ENCODE measurements around the gene USF2.

Gene USF2

DNA sequence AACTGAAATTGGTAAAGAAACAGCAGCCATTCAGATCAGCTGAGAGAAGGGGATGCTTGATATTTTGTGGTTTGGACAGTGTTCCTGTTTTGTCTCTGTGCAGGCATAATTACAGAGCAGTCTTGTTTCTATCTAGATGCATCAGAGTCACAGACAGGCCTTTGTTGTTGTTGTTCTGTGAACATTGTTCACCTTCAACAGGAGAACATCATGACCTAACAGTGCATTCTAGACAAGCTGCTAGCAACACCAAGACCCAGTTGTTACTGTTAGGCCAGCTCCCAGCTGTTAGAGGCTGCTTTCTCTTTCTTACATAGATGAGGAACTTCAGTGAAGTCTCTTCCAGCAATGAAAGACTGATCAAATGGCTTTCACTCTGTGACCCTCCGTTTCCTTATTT lies 28.4 kb upstream of the USF2 start:
- in situ Hi-C loops (cut with MboI; ENCODE audit: low sequenced_read_pairs), result no loop called here

- in situ Hi-C loops (cut with MboI; ENCODE audit: low sequenced_read_pairs), result no loop called here
Observed at GRCh38 chr19:35241417-35241816, 27.3 kb upstream of the USF2 start.

- in situ Hi-C loops (cut with MboI; ENCODE audit: low sequenced_read_pairs), result no loop called here
Observed at GRCh38 chr19:35246466-35247092, 22.2 kb upstream of the USF2 start.

DNA sequence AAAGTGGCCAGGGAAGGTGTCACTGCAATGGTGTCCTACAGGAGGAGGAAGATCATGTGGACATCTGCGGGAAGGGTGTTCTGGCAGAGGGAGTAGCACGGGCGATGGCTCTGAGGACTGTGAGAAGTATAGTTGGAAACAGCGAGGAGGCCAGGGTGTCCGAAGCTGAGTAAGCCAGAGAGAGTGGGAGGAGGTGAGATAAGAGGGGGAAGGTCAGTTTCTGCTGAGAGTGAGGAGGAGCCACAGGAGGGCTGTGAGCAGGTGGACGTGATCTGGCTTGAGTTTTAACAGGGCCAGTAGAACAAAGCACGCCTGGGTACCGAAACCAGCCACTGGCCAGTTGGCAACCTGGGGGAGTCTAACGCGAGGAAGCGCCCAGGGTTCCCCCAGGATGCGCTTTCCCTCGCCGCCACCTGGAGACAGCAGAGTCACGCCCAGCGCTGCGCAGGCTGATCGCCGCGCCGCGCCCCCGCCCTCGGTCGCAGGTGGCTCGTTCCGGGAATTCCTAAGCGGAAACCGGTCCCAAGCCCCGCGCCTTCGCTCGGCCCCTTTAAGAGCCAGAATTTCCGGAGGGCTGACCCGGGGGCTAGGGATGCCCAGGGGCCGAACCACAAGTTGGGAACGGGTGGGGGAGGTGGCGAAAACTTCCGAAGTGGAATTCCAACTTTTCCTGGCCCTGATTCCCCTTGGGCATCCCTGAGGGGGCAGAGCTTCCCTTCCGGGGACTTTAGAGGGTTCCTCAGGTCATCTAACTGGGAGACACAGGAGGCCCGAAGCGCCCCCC lies 21.0 kb upstream of the USF2 start:
- in situ Hi-C loops (cut with MboI; ENCODE audit: low sequenced_read_pairs), result no loop called here

GRCh38 chr19:35248310-35249145 lies 20.2 kb upstream of the USF2 start, which contains the start of gene LSR:
TSS of gene LSR (plus strand) at chr19:35249002. CDS start at chr19:35249023, 21 bp downstream.
- in situ Hi-C loops (cut with MboI; ENCODE audit: low sequenced_read_pairs), result no loop called here

- in situ Hi-C loops (cut with MboI; ENCODE audit: low sequenced_read_pairs), result no loop called here
Observed at GRCh38 chr19:35249146-35249847, 19.5 kb upstream of the USF2 start.

- in situ Hi-C loops (cut with MboI; ENCODE audit: low sequenced_read_pairs), result no loop called here
Observed at GRCh38 chr19:35249848-35250711, 18.7 kb upstream of the USF2 start.

DNA sequence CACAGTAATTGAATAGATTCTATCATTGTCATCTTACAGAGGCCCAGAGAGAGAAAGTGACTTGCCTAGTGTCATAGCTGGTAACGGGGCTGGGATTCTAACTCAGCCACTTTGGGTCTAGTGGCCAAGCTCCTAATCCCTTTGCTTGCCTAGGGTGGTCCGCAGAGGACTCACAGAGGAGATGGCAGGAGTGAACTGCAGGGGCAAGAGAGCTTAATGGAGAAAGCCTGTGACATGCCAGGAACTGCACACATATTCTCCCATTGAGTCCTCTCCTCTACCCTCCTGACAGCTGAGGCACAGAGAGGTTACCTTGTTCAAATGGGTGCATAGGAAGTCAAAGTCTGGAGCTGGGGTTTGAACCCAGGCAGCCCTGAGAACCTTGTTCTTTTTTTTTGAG lies 17.3 kb upstream of the USF2 start:
- in situ Hi-C loops (cut with MboI; ENCODE audit: low sequenced_read_pairs), result no loop called here

GRCh38 chr19:35253316-35254286 lies 15.2 kb upstream of the USF2 start:
- in situ Hi-C loops (cut with MboI; ENCODE audit: low sequenced_read_pairs), result no loop called here

- in situ Hi-C loops (cut with MboI; ENCODE audit: low sequenced_read_pairs), result no loop called here
Observed at GRCh38 chr19:35254341-35255297, 14.1 kb upstream of the USF2 start.

DNA sequence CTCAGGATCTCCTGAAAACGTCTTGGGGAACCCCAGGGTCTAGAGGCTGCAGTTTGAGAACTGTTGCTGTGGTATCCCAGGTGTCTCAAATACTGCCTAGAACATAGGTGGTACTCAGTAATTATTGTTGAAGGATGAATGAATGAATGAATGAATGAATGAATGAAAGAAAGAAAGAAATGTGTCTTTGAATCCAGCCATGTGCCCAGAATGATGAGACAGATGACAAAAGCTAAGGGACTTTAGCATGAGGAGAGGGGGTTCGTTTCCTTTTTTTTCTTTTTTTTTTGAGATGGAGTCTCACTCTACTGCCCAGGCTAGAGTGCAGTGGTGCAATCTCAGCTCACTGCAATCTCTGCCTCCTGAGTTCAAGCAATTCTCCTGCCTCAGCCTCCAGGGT lies 12.2 kb upstream of the USF2 start:
- in situ Hi-C loops (cut with MboI; ENCODE audit: low sequenced_read_pairs), result no loop called here

GRCh38 chr19:35257113-35257461 lies 11.7 kb upstream of the USF2 start:
- in situ Hi-C loops (cut with MboI; ENCODE audit: low sequenced_read_pairs), result no loop called here

- in situ Hi-C loops (cut with MboI; ENCODE audit: low sequenced_read_pairs), result no loop called here
Observed at GRCh38 chr19:35260694-35261304, 8.0 kb upstream of the USF2 start.

- in situ Hi-C loops (cut with MboI; ENCODE audit: low sequenced_read_pairs), result no loop called here
Observed at GRCh38 chr19:35261356-35262100, 7.2 kb upstream of the USF2 start.

GRCh38 chr19:35262101-35262761 lies 6.5 kb upstream of the USF2 start:
- in situ Hi-C loops (cut with MboI; ENCODE audit: low sequenced_read_pairs), result no loop called here
